Measurements from ENCODE around the gene SH3RF3. TPM values are rescaled to one million over a fixed set of nuclear protein-coding genes. Genes with fewer than 3 reads are reported as not detected.

SH3RF3 gene
- total RNA-seq, 1 experiment from 2014 or later: 21.7 TPM

DNA sequence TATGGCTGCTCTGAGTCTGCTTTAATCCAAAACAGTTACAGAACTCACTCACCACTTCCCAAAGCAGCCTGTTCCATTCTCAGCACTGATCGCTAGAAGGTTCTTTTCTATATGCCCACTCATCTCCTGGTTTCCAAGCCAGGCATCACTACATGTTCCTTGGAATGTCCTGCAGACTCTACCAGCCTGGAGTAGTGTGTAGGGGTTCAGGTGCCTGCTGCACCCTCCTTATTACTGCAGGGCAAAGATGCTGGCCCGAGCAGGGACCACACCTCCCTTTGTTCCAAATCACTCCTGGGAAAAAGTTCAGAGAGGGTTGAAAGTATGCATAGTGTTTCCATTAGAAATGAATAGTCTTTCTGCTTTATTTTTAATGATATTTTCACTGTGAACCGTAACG lies 196.6 kb downstream of the SH3RF3 start:
- Mint-ChIP-seq H3K36me3 (ENCODE audit: insufficient read depth, unreplicated experiment) (peaks cover 15% of the 10 kb centered on the region), H3K27me3 (ENCODE audit: insufficient read depth, unreplicated experiment) (no peaks in the 10 kb centered on the region), H3K27ac (ENCODE audit: low read depth, unreplicated experiment) (peak overlapping the region; percentile 85), H3K4me3 (ENCODE audit: unreplicated experiment) (peak overlapping the region; percentile 68), H3K9me3 (ENCODE audit: unreplicated experiment) (peaks cover 14% of the 10 kb centered on the region), H3K4me1 (ENCODE audit: insufficient read depth, unreplicated experiment) (peaks cover 66% of the 10 kb centered on the region)
- peak; percentile 58 for DNase-seq (ENCODE audit: unreplicated experiment)
- CTCF ChIA-PET: no interaction called here
- BruUV-seq (replicated peaks): no TSS peak
- TF ChIP-seq CTCF (IDR thresholded peaks at IDR 0.05; ENCODE audit: unreplicated experiment): no peak
- POLR2A ChIA-PET: interaction anchor here (0.7 to 1.4 kb wide), 2 partner anchors 154 to 197 kb away, joined by 4 to 7 read pairs; no protein-coding TSS in a partner anchor
- intact Hi-C loops (cut with micrococcal nuclease): no loop called here

DNA sequence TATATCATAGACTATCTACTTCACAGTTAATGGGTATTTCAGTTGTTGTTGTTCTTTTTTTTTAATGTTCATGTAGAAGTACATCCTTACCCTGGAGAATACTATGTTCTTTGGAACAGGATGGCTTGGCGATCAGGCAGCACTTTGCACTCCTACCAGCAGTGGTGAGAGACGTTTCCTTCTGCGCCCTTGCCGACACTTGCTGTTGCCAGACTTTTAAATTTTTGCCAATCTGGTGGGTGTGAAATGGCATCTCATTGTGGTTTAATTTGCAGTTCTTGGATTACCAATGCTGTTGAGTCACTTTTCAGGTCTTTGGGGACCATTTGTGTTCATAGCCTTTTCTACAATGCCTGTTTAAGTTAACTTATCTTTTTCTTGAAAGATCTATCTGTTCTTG lies 197.3 kb downstream of the SH3RF3 start:
- intact Hi-C loops (cut with micrococcal nuclease): no loop called here
- peaks cover 15% of the 10 kb centered on the region for H3K36me3 Mint-ChIP-seq (ENCODE audit: insufficient read depth, unreplicated experiment)
- no TSS peak for BruUV-seq (replicated peaks)
- H3K9me3 Mint-ChIP-seq (ENCODE audit: unreplicated experiment): peaks cover 14% of the 10 kb centered on the region
- TF ChIP-seq CTCF (IDR thresholded peaks at IDR 0.05; ENCODE audit: unreplicated experiment): no peak
- ChIA-PET POLR2A (interaction anchor here (0.7 kb wide), 1 partner anchor 12 kb away, joined by 3 read pairs; no protein-coding TSS in a partner anchor), CTCF (no interaction called here)
- H3K4me1 Mint-ChIP-seq (ENCODE audit: insufficient read depth, unreplicated experiment): peaks cover 70% of the 10 kb centered on the region
- no peak for DNase-seq (ENCODE audit: unreplicated experiment)
- no peak overlapping the region for H3K27ac Mint-ChIP-seq (ENCODE audit: low read depth, unreplicated experiment)
- H3K4me3 Mint-ChIP-seq (ENCODE audit: unreplicated experiment): no peak overlapping the region
- no peaks in the 10 kb centered on the region for H3K27me3 Mint-ChIP-seq (ENCODE audit: insufficient read depth, unreplicated experiment)

- TF ChIP-seq CTCF (IDR thresholded peaks at IDR 0.05; ENCODE audit: unreplicated experiment): no peak
- Mint-ChIP-seq H3K27ac (ENCODE audit: low read depth, unreplicated experiment) (peak overlapping the region; percentile 61), H3K36me3 (ENCODE audit: insufficient read depth, unreplicated experiment) (peaks cover 15% of the 10 kb centered on the region), H3K9me3 (ENCODE audit: unreplicated experiment) (peaks cover 14% of the 10 kb centered on the region), H3K4me1 (ENCODE audit: insufficient read depth, unreplicated experiment) (peaks cover 59% of the 10 kb centered on the region), H3K4me3 (ENCODE audit: unreplicated experiment) (peak overlapping the region; percentile 7), H3K27me3 (ENCODE audit: insufficient read depth, unreplicated experiment) (no peaks in the 10 kb centered on the region)
- peak; percentile 27 for DNase-seq (ENCODE audit: unreplicated experiment)
- no TSS peak for BruUV-seq (replicated peaks)
- ChIA-PET POLR2A (no interaction called here), CTCF (no interaction called here)
- intact Hi-C loops (cut with micrococcal nuclease): loop anchor here (5.0 kb wide), 1 partner anchor 118 kb away; no protein-coding TSS in a partner anchor
These were observed 201.1 kb downstream of the SH3RF3 start for GRCh38 chr2:109330056-109330455.

GRCh38 chr2:109331081-109331480 lies 202.1 kb downstream of the SH3RF3 start:
- peaks cover 59% of the 10 kb centered on the region for H3K4me1 Mint-ChIP-seq (ENCODE audit: insufficient read depth, unreplicated experiment)
- no peak overlapping the region for H3K4me3 Mint-ChIP-seq (ENCODE audit: unreplicated experiment)
- H3K27ac Mint-ChIP-seq (ENCODE audit: low read depth, unreplicated experiment): peak overlapping the region; percentile 88
- intact Hi-C loops (cut with micrococcal nuclease): loop anchor here (5.0 kb wide), 1 partner anchor 119 kb away; no protein-coding TSS in a partner anchor
- CTCF ChIA-PET: interaction anchor here (0.6 kb wide), 1 partner anchor 403 kb away, joined by 3 read pairs; no protein-coding TSS in a partner anchor
- POLR2A ChIA-PET: no interaction called here
- no peaks in the 10 kb centered on the region for H3K27me3 Mint-ChIP-seq (ENCODE audit: insufficient read depth, unreplicated experiment)
- H3K36me3 Mint-ChIP-seq (ENCODE audit: insufficient read depth, unreplicated experiment): peaks cover 15% of the 10 kb centered on the region
- no peak for TF ChIP-seq CTCF (IDR thresholded peaks at IDR 0.05; ENCODE audit: unreplicated experiment)
- H3K9me3 Mint-ChIP-seq (ENCODE audit: unreplicated experiment): peaks cover 14% of the 10 kb centered on the region
- peak; percentile 30 for DNase-seq (ENCODE audit: unreplicated experiment)
- no TSS peak for BruUV-seq (replicated peaks)
